SK-N-SH (cell line): ENCODE results near the gene CIP2A. TPM values are rescaled to one million over a fixed set of nuclear protein-coding genes. Genes with fewer than 3 reads are reported as not detected.

Source experiments
- CTCF ChIA-PET: fragments of 300-600, 350-600 bp; formaldehyde crosslinking; extraction: SDS; loops from one replicate; lab custom pipeline; 2021; lab: Yijun Ruan, JAX
- POLR2A ChIA-PET: fragments of 350-600 bp; sonication (Branson Sonifier 250); formaldehyde crosslinking; extraction: SDS; loops from one replicate; lab custom pipeline; 2020; ENCODE audit warnings: antibody characterized with exemption, inconsistent platforms; lab: Yijun Ruan, JAX
- DNase-seq: peaks from one replicate; pipeline ENCODE4 v3.0.0; 2012
- H2AFZ ChIP-seq: fragments of 200-600 bp; sonication (generic); 2 replicates; pipeline ENCODE4 v1.8.1; 2016; ENCODE audit warnings: antibody characterized with exemption, mild to moderate bottlenecking, low read depth
- H3F3A ChIP-seq: fragments of 200-600 bp; sonication (generic); replicated peaks from 2 replicates; pipeline ENCODE3; 2016; ENCODE audit warnings: antibody characterized with exemption, mild to moderate bottlenecking; ENCODE audit not compliant: insufficient read depth
- H3K27ac ChIP-seq, 2 experiments: fragments of 200-500 bp in 1 of 2; fragments of 200-600 bp in 1 of 2; sonication (Bioruptor generic) in 1 of 2; sonication (generic), shearing (Covaris generic) in 1 of 2; 2 replicates each; pipeline versions ENCODE4 v1.5.1 to v1.6.1; 2014 to 2016; ENCODE audit warnings: low read depth in 2 of 2, inconsistent platforms in 1 of 2, low read length in 1 of 2, mild to moderate bottlenecking in 1 of 2, mixed read lengths in 1 of 2
- H3K27me3 ChIP-seq: fragments of 200-600 bp; sonication (generic), shearing (Covaris generic); 2 replicates; pipeline ENCODE4 v1.6.1; 2016; ENCODE audit warnings: mixed run types; ENCODE audit not compliant: insufficient read depth
- H3K36me3 ChIP-seq, 2 experiments: fragments of 200-500 bp in 1 of 2; fragments of 200-600 bp in 1 of 2; sonication (Bioruptor generic) in 1 of 2; sonication (generic) in 1 of 2; replicated peaks in 1 of 2; 2 replicates each; pipeline versions ENCODE3 to v1.5.1; 2014 to 2016; ENCODE audit warnings: low read length in 1 of 2, mild to moderate bottlenecking in 1 of 2; ENCODE audit not compliant: insufficient read depth in 2 of 2, control insufficient read depth in 1 of 2
- H3K4me1 ChIP-seq, 2 experiments: fragments of 200-500 bp in 1 of 2; fragments of 200-600 bp in 1 of 2; sonication (Bioruptor generic) in 1 of 2; sonication (generic), shearing (Covaris generic) in 1 of 2; 2 replicates each; pipeline versions ENCODE4 v1.5.1 to v1.6.1; 2014 to 2016; ENCODE audit warnings: low read depth in 1 of 2, low read length in 1 of 2, mixed run types in 1 of 2; ENCODE audit not compliant: insufficient read depth in 2 of 2, control insufficient read depth in 1 of 2
- H3K4me2 ChIP-seq: fragments of 200-600 bp; sonication (generic), shearing (Covaris generic); 2 replicates; pipeline ENCODE4 v1.6.1; 2017; ENCODE audit warnings: mixed run types
- H3K4me3 ChIP-seq, 2 experiments: fragments of 200-500 bp in 1 of 2; fragments of 200-600 bp in 1 of 2; sonication (Bioruptor generic) in 1 of 2; sonication (generic), shearing (Covaris generic) in 1 of 2; 2 replicates each; pipeline versions ENCODE4 v1.5.1 to v1.8.1; 2014 to 2016; ENCODE audit warnings: low read depth in 2 of 2, inconsistent platforms in 1 of 2, low read length in 1 of 2, mild to moderate bottlenecking in 1 of 2, mixed read lengths in 1 of 2, moderate library complexity in 1 of 2
- H3K79me2 ChIP-seq: fragments of 200-600 bp; sonication (generic); 2 replicates; pipeline ENCODE4 v1.8.1; 2017; ENCODE audit warnings: mild to moderate bottlenecking; ENCODE audit not compliant: insufficient read depth
- H3K9ac ChIP-seq: fragments of 200-600 bp; sonication (generic); 2 replicates; pipeline ENCODE4 v1.6.1; 2017; ENCODE audit warnings: mixed run types
- H3K9me2 ChIP-seq: fragments of 200-600 bp; sonication (generic); 2 replicates; pipeline ENCODE4 v1.6.1; 2017; ENCODE audit warnings: mixed run types
- H3K9me3 ChIP-seq: fragments of 200-600 bp; sonication (generic); 2 replicates; pipeline ENCODE4 v1.6.1; 2017; ENCODE audit warnings: mixed run types, mild to moderate bottlenecking, moderate library complexity
- H4K20me1 ChIP-seq: fragments of 200-600 bp; sonication (generic); 2 replicates; pipeline ENCODE4 v1.6.1; 2017; ENCODE audit warnings: mild to moderate bottlenecking, mixed run types; ENCODE audit not compliant: insufficient read depth
- CHD2 ChIP-seq: fragments of 150-350 bp; IDR thresholded peaks from 2 replicates; pipeline ENCODE4 v1.6.1; 2018; ENCODE audit warnings: low read length; ENCODE audit not compliant: partially characterized antibody
- EP300 ChIP-seq, 2 experiments: IDR thresholded peaks; 2 replicates each; pipeline versions ENCODE4 v1.4.0 to v1.6.1; 2012; ENCODE audit warnings: borderline replicate concordance in 1 of 2, low read depth in 1 of 2, low read length in 1 of 2
- EZH2phosphoT487 ChIP-seq: fragments of 200-600 bp; sonication (generic); IDR thresholded peaks from 2 replicates; pipeline ENCODE4 v1.6.1; 2017; ENCODE audit warnings: low read depth, mixed run types, mild to moderate bottlenecking, antibody characterized with exemption, moderate library complexity, borderline replicate concordance
- FOXJ3 ChIP-seq: sonication (generic); formaldehyde crosslinking; IDR thresholded peaks from 2 replicates; pipeline ENCODE4 v1.5.1; 2020; ENCODE audit warnings: mild to moderate bottlenecking, missing genetic modification reagents
- GABPA ChIP-seq: IDR thresholded peaks from 2 replicates; pipeline ENCODE4 v1.4.0; 2012; ENCODE audit warnings: low read depth, mild to moderate bottlenecking
- GATA2 ChIP-seq: sonication (generic); formaldehyde crosslinking; IDR thresholded peaks from 2 replicates; pipeline ENCODE4 v1.5.0; 2020; ENCODE audit warnings: mild to moderate bottlenecking, missing genetic modification reagents
- JUND ChIP-seq: IDR thresholded peaks from 2 replicates; pipeline ENCODE4 v1.4.0; 2012
- MEF2A ChIP-seq: IDR thresholded peaks from 2 replicates; pipeline ENCODE4 v1.4.0; 2012; ENCODE audit warnings: low read depth, borderline replicate concordance
- RAD21 ChIP-seq: IDR thresholded peaks from 2 replicates; pipeline ENCODE4 v1.6.1; 2012; ENCODE audit warnings: mild to moderate bottlenecking, low read length
- RCOR1 ChIP-seq: fragments of 150-350 bp; IDR thresholded peaks from 2 replicates; pipeline ENCODE4 v1.6.1; 2017; ENCODE audit warnings: antibody characterized with exemption, low read length
- RFX5 ChIP-seq: IDR thresholded peaks from 2 replicates; pipeline ENCODE4 v1.6.1; 2012; ENCODE audit warnings: mild to moderate bottlenecking, improper control_type of control experiment, low read length
- RXRA ChIP-seq: IDR thresholded peaks from 2 replicates; pipeline ENCODE4 v1.4.0; 2012; ENCODE audit warnings: low read depth, mild to moderate bottlenecking, borderline replicate concordance
- SIN3A ChIP-seq: IDR thresholded peaks from 2 replicates; pipeline ENCODE4 v1.6.1; 2012; ENCODE audit warnings: low read depth, mild to moderate bottlenecking, low read length, moderate library complexity, borderline replicate concordance
- TCF12 ChIP-seq: IDR thresholded peaks from 2 replicates; pipeline ENCODE4 v1.4.0; 2012
- YY1 ChIP-seq: IDR thresholded peaks from 2 replicates; pipeline ENCODE4 v1.4.0; 2012; ENCODE audit warnings: low read depth, mild to moderate bottlenecking
- WGBS: methylation state at CpG from one replicate; pipeline ENCODE4 v1.1.6; 2017; ENCODE audit warnings: low lambda C conversion rate; 5-methylcytosine and 5-hydroxymethylcytosine counted together
- polyA plus RNA-seq, 3 experiments: library from polyadenylated mRNA; depleted of rRNA; stranded (reverse); fragments of >200 nt; gene quantifications; 2 replicates each; pipeline ENCODE4 v1.2.3, GENCODE V29; 2012
- TF ChIP-seq, protein P1 (sequence below): fragments of 150-350 bp; IDR thresholded peaks from 2 replicates; pipeline ENCODE4 v1.6.1; 2017; ENCODE audit warnings: antibody characterized with exemption, low read length, low read depth, borderline replicate concordance
- TF ChIP-seq, protein P2 (sequence below): fragments of 200-600 bp; sonication (generic); IDR thresholded peaks from 2 replicates; pipeline ENCODE4 v1.6.1; 2017; ENCODE audit warnings: antibody characterized with exemption, mild to moderate bottlenecking, moderate library complexity

Gene CIP2A
- polyA plus RNA-seq, 1 of the 3 experiments (the other 2 are of a cell fraction): 7.1 TPM

DNA sequence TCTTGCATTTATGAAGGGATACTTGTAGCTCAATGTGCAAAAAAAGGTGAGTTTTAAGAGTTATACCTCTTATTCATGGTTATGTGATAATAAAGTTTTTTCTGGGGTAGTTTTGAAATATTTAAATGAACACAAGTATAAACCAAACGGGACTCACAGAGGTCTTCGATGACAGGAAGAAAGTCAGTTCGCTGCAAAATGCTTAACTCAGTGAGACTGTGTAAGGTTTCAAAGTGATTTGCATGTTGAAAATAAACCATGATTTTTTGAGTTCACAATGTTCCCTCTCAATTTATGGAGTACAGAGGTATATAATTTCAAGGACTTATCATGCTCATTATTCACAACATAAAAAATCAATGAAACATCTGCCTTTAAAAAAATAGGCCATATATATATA lies 42.5 kb downstream of the CIP2A start:
- no peaks in the 10 kb centered on the region for H3K9me3 ChIP-seq
- H3K4me3 ChIP-seq: no peak overlapping the region
- ChIA-PET POLR2A (no interaction called here), CTCF (interaction anchor here (0.9 to 2.0 kb wide), 6 partner anchors 9 to 59 kb away, joined by 3 to 13 read pairs (median 4); no protein-coding TSS in a partner anchor)
- no peaks in the 10 kb centered on the region for H3K9me2 ChIP-seq
- H3F3A ChIP-seq: peaks cover under 1% of the 10 kb centered on the region
- no peak overlapping the region; a peak in 1 of 4 replicates for H3K27ac ChIP-seq
- no peaks in the 10 kb centered on the region for H3K79me2 ChIP-seq
- H3K4me1 ChIP-seq: peaks cover 0 to 2% of the 10 kb centered on the region in 2 experiments; a peak in 2 of 4 replicates
- no peaks in the 10 kb centered on the region for H4K20me1 ChIP-seq
- H3K36me3 ChIP-seq: peaks cover 28 to 45% of the 10 kb centered on the region in 2 experiments
- H3K4me2 ChIP-seq: peak overlapping the region; percentile 50; the same call in 1 of the 2 replicates
- no peak for DNase-seq
- no peaks in the 10 kb centered on the region for H3K27me3 ChIP-seq
- TF ChIP-seq JUND (no peak), RFX5 (no peak), YY1 (no peak), MEF2A (no peak), TCF12 (no peak), EP300 (IDR thresholded peaks at IDR 0.05; ENCODE audit: borderline replicate concordance in 1 of 2, low read depth in 1 of 2, low read length in 1 of 2) (no peak), RAD21 (no peak), RCOR1 (no peak), FOXJ3 (CRISPR knock-in tag) (no peak), RXRA (no peak), CHD2 (no peak), EZH2phosphoT487 (no peak), GABPA (no peak)
- TF ChIP-seq, protein P1, sequence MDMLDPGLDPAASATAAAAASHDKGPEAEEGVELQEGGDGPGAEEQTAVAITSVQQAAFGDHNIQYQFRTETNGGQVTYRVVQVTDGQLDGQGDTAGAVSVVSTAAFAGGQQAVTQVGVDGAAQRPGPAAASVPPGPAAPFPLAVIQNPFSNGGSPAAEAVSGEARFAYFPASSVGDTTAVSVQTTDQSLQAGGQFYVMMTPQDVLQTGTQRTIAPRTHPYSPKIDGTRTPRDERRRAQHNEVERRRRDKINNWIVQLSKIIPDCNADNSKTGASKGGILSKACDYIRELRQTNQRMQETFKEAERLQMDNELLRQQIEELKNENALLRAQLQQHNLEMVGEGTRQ: no peak
- TF ChIP-seq, protein P2, sequence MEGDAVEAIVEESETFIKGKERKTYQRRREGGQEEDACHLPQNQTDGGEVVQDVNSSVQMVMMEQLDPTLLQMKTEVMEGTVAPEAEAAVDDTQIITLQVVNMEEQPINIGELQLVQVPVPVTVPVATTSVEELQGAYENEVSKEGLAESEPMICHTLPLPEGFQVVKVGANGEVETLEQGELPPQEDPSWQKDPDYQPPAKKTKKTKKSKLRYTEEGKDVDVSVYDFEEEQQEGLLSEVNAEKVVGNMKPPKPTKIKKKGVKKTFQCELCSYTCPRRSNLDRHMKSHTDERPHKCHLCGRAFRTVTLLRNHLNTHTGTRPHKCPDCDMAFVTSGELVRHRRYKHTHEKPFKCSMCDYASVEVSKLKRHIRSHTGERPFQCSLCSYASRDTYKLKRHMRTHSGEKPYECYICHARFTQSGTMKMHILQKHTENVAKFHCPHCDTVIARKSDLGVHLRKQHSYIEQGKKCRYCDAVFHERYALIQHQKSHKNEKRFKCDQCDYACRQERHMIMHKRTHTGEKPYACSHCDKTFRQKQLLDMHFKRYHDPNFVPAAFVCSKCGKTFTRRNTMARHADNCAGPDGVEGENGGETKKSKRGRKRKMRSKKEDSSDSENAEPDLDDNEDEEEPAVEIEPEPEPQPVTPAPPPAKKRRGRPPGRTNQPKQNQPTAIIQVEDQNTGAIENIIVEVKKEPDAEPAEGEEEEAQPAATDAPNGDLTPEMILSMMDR: no peak
- H2AFZ ChIP-seq: no peak overlapping the region
- H3K9ac ChIP-seq: no peak overlapping the region
- WGBS: 97% methylated on average over 3 of the region's 3 CpGs

DNA sequence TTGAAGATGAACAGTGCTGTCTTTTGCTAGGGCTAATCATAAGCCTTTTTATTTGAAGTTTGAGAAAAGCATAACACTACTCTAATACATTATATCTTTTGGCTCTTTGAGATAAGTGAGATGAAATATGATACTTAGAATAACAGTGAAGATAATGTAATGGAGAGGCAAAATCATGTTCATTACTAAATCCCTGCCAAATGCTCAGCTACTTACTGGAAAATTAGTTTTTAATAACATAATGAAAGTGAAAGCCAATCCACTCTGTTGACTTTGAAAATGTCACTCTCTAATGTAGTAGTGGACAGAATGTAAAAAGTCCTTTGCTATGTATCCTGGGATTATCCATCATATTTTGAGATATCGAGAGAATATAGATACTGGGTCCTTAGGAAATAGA lies 43.0 kb downstream of the CIP2A start:
- no peak for DNase-seq
- no peaks in the 10 kb centered on the region for H4K20me1 ChIP-seq
- no peaks in the 10 kb centered on the region for H3K9me3 ChIP-seq
- 0 out of 2 replicates have a peak overlapping the region, but pooled peaks have one; percentile 15 for H2AFZ ChIP-seq
- no peaks in the 10 kb centered on the region for H3K27me3 ChIP-seq
- POLR2A ChIA-PET: no interaction called here
- peak overlapping the region in 1 of 2 experiments; percentile 19; a peak in 1 of 4 replicates for H3K4me3 ChIP-seq
- H3K9ac ChIP-seq: no peak overlapping the region
- peak overlapping the region; percentile 50; the same call in 1 of the 2 replicates for H3K4me2 ChIP-seq
- CTCF ChIA-PET: interaction anchor here (0.9 to 2.0 kb wide), 7 partner anchors 9 to 369 kb away, joined by 3 to 13 read pairs (median 3); no protein-coding TSS in a partner anchor
- H3K4me1 ChIP-seq: peaks cover 0 to 2% of the 10 kb centered on the region in 2 experiments; a peak in 2 of 4 replicates
- no peaks in the 10 kb centered on the region for H3K79me2 ChIP-seq
- TF ChIP-seq FOXJ3 (CRISPR knock-in tag) (peak; percentile 36; the same call in 1 of the 2 replicates), GATA2 (CRISPR knock-in tag) (peak; percentile 71), SIN3A (no peak)
- WGBS: 87% methylated on average over 1 of the region's 1 CpG
- peak overlapping the region; percentile 0 to 16; a peak in 2 of 4 replicates for H3K27ac ChIP-seq
- H3K36me3 ChIP-seq: peaks cover 28 to 41% of the 10 kb centered on the region in 2 experiments
- no peaks in the 10 kb centered on the region for H3K9me2 ChIP-seq
- H3F3A ChIP-seq: peaks cover 5% of the 10 kb centered on the region
